ENCODE results near the gene HPCAL1. TPM values are rescaled to one million over a fixed set of nuclear protein-coding genes. Genes with fewer than 3 reads are reported as not detected.

The HPCAL1 gene
- total and polyA plus RNA-seq, 8 donors, result 22.1 to 32.7 (median 26.4) TPM

GRCh38 chr2:10360460-10360849 lies 57.8 kb downstream of the HPCAL1 start:
- Histone ChIP-seq H3K4me1 (peaks cover 33 to 42% (median 34%) of the 10 kb centered on the region in 3 donors), H3K4me3 (no peak overlapping the region), H3K36me3 (no peaks in the 10 kb centered on the region), H3K27me3 (no peaks in the 10 kb centered on the region), H3K9me3 (no peaks in the 10 kb centered on the region), H3K27ac (peak overlapping the region in 3 of 4 donors; percentile 22 to 33 (median 28))
- TF ChIP-seq CTCF (IDR thresholded peaks at IDR 0.05), result no peak
- ATAC-seq, result no peak
- FAIRE-seq, result no peak
- intact Hi-C loops (cut with DNase I), result loop anchor here in 1 of 3 donors (10.0 kb wide), 1 partner anchor 56 kb away; the partner anchor contains the start of gene HPCAL1
- WGBS, 2 donors, result 67 to 72% methylated on average over 8 of the region's 8 CpGs
- DNase-seq, result no peak

- Histone ChIP-seq H3K9me3 (no peaks in the 10 kb centered on the region), H3K27ac (peak overlapping the region in 3 of 4 donors; percentile 22 to 33 (median 28)), H3K4me3 (no peak overlapping the region), H3K36me3 (no peaks in the 10 kb centered on the region), H3K27me3 (no peaks in the 10 kb centered on the region), H3K4me1 (peaks cover 33 to 45% (median 36%) of the 10 kb centered on the region in 3 donors)
- no peak for TF ChIP-seq CTCF (IDR thresholded peaks at IDR 0.05)
- WGBS, 2 donors, result 63 to 64% methylated on average over 16 of the region's 16 CpGs
- no peak for ATAC-seq
- no peak for DNase-seq
- intact Hi-C loops (cut with DNase I), result loop anchor here in 1 of 3 donors (10.0 kb wide), 1 partner anchor 56 kb away; the partner anchor contains the start of gene HPCAL1
- FAIRE-seq, result no peak
Observed at GRCh38 chr2:10360850-10361588, 58.3 kb downstream of the HPCAL1 start.

GRCh38 chr2:10362096-10362897 lies 59.6 kb downstream of the HPCAL1 start:
- H3K36me3 ChIP-seq, result no peaks in the 10 kb centered on the region
- ATAC-seq (peak in 1 of 4 donors; percentile 15), DNase-seq (no peak), FAIRE-seq (no peak)
- H3K4me1 ChIP-seq, result peaks cover 25 to 38% (median 33%) of the 10 kb centered on the region in 3 donors
- TF ChIP-seq CTCF (IDR thresholded peaks at IDR 0.05), result no peak
- no peaks in the 10 kb centered on the region for H3K27me3 ChIP-seq
- intact Hi-C loops (cut with DNase I), result loop anchor here in 1 of 3 donors (10.0 kb wide), 1 partner anchor 57 kb away; the partner anchor contains the start of gene HPCAL1
- WGBS, 2 donors, result 52 to 53% methylated on average over 13 to 14 of the region's 14 CpGs
- no peaks in the 10 kb centered on the region for H3K9me3 ChIP-seq
- H3K27ac ChIP-seq, result peak overlapping the region in 2 of 4 donors; percentile 18 to 30
- no peak overlapping the region for H3K4me3 ChIP-seq

GRCh38 chr2:10362898-10363454 lies 60.3 kb downstream of the HPCAL1 start:
- Histone ChIP-seq H3K4me1 (peaks cover 29 to 36% (median 30%) of the 10 kb centered on the region in 3 donors), H3K27me3 (no peaks in the 10 kb centered on the region), H3K4me3 (no peak overlapping the region), H3K27ac (no peak overlapping the region), H3K9me3 (no peaks in the 10 kb centered on the region), H3K36me3 (no peaks in the 10 kb centered on the region)
- FAIRE-seq (no peak), DNase-seq (no peak), ATAC-seq (no peak)
- TF ChIP-seq CTCF (IDR thresholded peaks at IDR 0.05), result no peak
- WGBS, 2 donors, result 84 to 89% methylated on average over 8 of the region's 8 CpGs
- intact Hi-C loops (cut with DNase I), result loop anchor here in 1 of 3 donors (10.0 kb wide), 1 partner anchor 58 kb away; the partner anchor contains the start of gene HPCAL1
